CD14-positive monocyte (primary cell): Measurements from ENCODE around the gene MFNG. TPM values are rescaled to one million over a fixed set of nuclear protein-coding genes. Genes with fewer than 3 reads are reported as not detected.
A peak's percentile ranks its signal among the peaks of the same experiment; 100 is the strongest.

Experiments
- DNase-seq, 3 donors: peaks; one replicate each; pipeline ENCODE4 v3.0.0-alpha.2; 2011 to 2022
- H2AFZ ChIP-seq: 2 replicates; pipeline ENCODE4 v1.6.0; 2012; ENCODE audit warnings: mild to moderate bottlenecking, low read depth, low read length, inconsistent platforms; ENCODE audit not compliant: insufficient read depth, poor library complexity, severe bottlenecking
- H3K27ac ChIP-seq, 2 donors: 1 replicate in 1 of 2; 2 replicates in 1 of 2; pipeline ENCODE4 v1.5.1; 2012 to 2013; ENCODE audit warnings: low read length in 2 of 2, control low read depth in 1 of 2, inconsistent platforms in 1 of 2, low read depth in 1 of 2, mild to moderate bottlenecking in 1 of 2
- H3K27me3 ChIP-seq, 2 donors: one replicate each; pipeline versions ENCODE4 v1.6.0 to v1.6.1; 2011 to 2013; ENCODE audit warnings: low read length in 2 of 2; ENCODE audit not compliant: control insufficient read depth in 2 of 2, insufficient read depth in 2 of 2
- H3K36me3 ChIP-seq, 2 donors: replicated peaks in 1 of 2; 1 replicate in 1 of 2; 2 replicates in 1 of 2; pipeline versions ENCODE4 v1.5.1 to v1.6.1; 2012 to 2013; ENCODE audit warnings: low read length in 2 of 2, control low read depth in 1 of 2, inconsistent platforms in 1 of 2, mild to moderate bottlenecking in 1 of 2; ENCODE audit not compliant: insufficient read depth in 2 of 2, control insufficient read depth in 1 of 2
- H3K4me1 ChIP-seq, 2 donors: 1 replicate in 1 of 2; 2 replicates in 1 of 2; pipeline versions ENCODE4 v1.5.1 to v1.6.1; 2012 to 2013; ENCODE audit warnings: low read length in 2 of 2, control low read depth in 1 of 2, inconsistent platforms in 1 of 2, mild to moderate bottlenecking in 1 of 2, moderate library complexity in 1 of 2; ENCODE audit not compliant: insufficient read depth in 2 of 2, control insufficient read depth in 1 of 2
- H3K4me2 ChIP-seq: replicated peaks from 2 replicates; pipeline ENCODE3; 2012; ENCODE audit warnings: low read length, moderate library complexity, mild to moderate bottlenecking; ENCODE audit not compliant: poor library complexity, severe bottlenecking; ENCODE audit errors: extremely low read depth
- H3K4me3 ChIP-seq, 3 experiments: fragments of 200-600 bp in 1 of 3; sonication (generic) in 1 of 3; replicated peaks in 1 of 3; 1 replicate in 2 of 3; 2 replicates in 1 of 3; pipeline ENCODE4 v1.5.1; 2011 to 2013; ENCODE audit warnings: low read length in 3 of 3, mild to moderate bottlenecking in 3 of 3, control low read depth in 2 of 3, low read depth in 2 of 3, inconsistent platforms in 1 of 3, moderate library complexity in 1 of 3
- H3K79me2 ChIP-seq: 2 replicates; pipeline ENCODE4 v1.6.0; 2012; ENCODE audit warnings: mild to moderate bottlenecking, control low read depth, inconsistent platforms, low read length, moderate library complexity; ENCODE audit not compliant: insufficient read depth
- H3K9ac ChIP-seq: 2 replicates; pipeline ENCODE4 v1.6.0; 2017; ENCODE audit warnings: low read length, mild to moderate bottlenecking; ENCODE audit not compliant: insufficient read depth, poor library complexity, severe bottlenecking
- H3K9me3 ChIP-seq, 2 donors: replicated peaks in 1 of 2; 1 replicate in 1 of 2; 2 replicates in 1 of 2; pipeline versions ENCODE4 v1.5.1 to v1.6.1; 2012 to 2013; ENCODE audit warnings: low read length in 2 of 2, control low read depth in 1 of 2; ENCODE audit not compliant: control insufficient read depth in 1 of 2, insufficient read depth in 1 of 2
- H4K20me1 ChIP-seq: 2 replicates; pipeline ENCODE4 v1.6.0; 2012; ENCODE audit warnings: mild to moderate bottlenecking, low read length, control low read depth, moderate library complexity; ENCODE audit not compliant: insufficient read depth
- H3K27ac Mint-ChIP-seq, 7 donors: one replicate each; pipeline ENCODE4 v1.8.0; 2020; ENCODE audit warnings: mild to moderate bottlenecking in 7 of 7, mixed read lengths in 7 of 7, moderate library complexity in 6 of 7, inconsistent platforms in 2 of 7
- H3K27me3 Mint-ChIP-seq, 3 donors: one replicate each; pipeline ENCODE4 v1.8.0; 2021 to 2022; ENCODE audit warnings: low read depth in 3 of 3, mild to moderate bottlenecking in 3 of 3, mixed read lengths in 3 of 3, moderate library complexity in 3 of 3, inconsistent platforms in 1 of 3
- H3K36me3 Mint-ChIP-seq, 2 donors: one replicate each; pipeline ENCODE4 v1.8.0; 2020; ENCODE audit warnings: mixed read lengths in 2 of 2, inconsistent platforms in 1 of 2, mild to moderate bottlenecking in 1 of 2
- H3K4me1 Mint-ChIP-seq: one replicate; pipeline ENCODE4 v1.8.0; 2020; ENCODE audit warnings: mild to moderate bottlenecking, mixed read lengths
- H3K4me3 Mint-ChIP-seq, 2 donors: one replicate each; pipeline ENCODE4 v1.8.0; 2020; ENCODE audit warnings: mild to moderate bottlenecking in 2 of 2, mixed read lengths in 2 of 2, moderate library complexity in 1 of 2
- H3K9me3 Mint-ChIP-seq, 7 donors: one replicate each; pipeline ENCODE4 v1.8.0; 2020 to 2022; ENCODE audit warnings: mixed read lengths in 7 of 7, mild to moderate bottlenecking in 6 of 7, moderate library complexity in 6 of 7, inconsistent platforms in 2 of 7
- CTCF ChIP-seq: fragments of 200-600 bp; IDR thresholded peaks from one replicate; pipeline ENCODE4 v1.8.0; 2022; ENCODE audit warnings: antibody characterized with exemption, mild to moderate bottlenecking
- WGBS: methylation state at CpG from one replicate; pipeline ENCODE4 v1.1.5; 2013; ENCODE audit warnings: missing lambda C conversion rate; ENCODE audit not compliant: insufficient coverage; 5-methylcytosine and 5-hydroxymethylcytosine counted together
- intact Hi-C, 2 donors: fragments of 100-400 bp; cut with micrococcal nuclease; formaldehyde crosslinking; loops; one replicate each; pipeline versions ENCODE4 v1.15.0 to v1.15.1; 2023
- polyA plus RNA-seq, 3 donors: library from polyadenylated mRNA; depleted of rRNA in 1 of 3; unstranded in 2 of 3; stranded (reverse) in 1 of 3; fragments of 300-500 nt in 2 of 3; fragments of >200 nt in 1 of 3; fragmentation: Illumina TruSeq in 2 of 3; gene quantifications; 1 replicate in 2 of 3; 2 replicates in 1 of 3; pipeline ENCODE4 v1.2.3, GENCODE V29; 2012 to 2021

MFNG gene
- polyA plus RNA-seq, 3 donors = 84.1 to 196 (median 181) TPM

- intact Hi-C loops = no loop called here
- peaks cover 19 to 27% of the 10 kb centered on the region in 2 donors for H3K36me3 ChIP-seq
- peaks cover 46% of the 10 kb centered on the region for H4K20me1 ChIP-seq
- peaks cover 24 to 30% of the 10 kb centered on the region in 2 donors for H3K36me3 Mint-ChIP-seq
- H2AFZ ChIP-seq = no peak overlapping the region
- H3K27ac ChIP-seq = no peak overlapping the region
- no peak overlapping the region for H3K4me3 Mint-ChIP-seq
- H3K4me3 ChIP-seq = no peak overlapping the region
- no peak for TF ChIP-seq CTCF
- peak overlapping the region in 1 of 7 donors; percentile 52 for H3K27ac Mint-ChIP-seq
- no peaks in the 10 kb centered on the region for H3K9me3 ChIP-seq
- no peaks in the 10 kb centered on the region for H3K79me2 ChIP-seq
- H3K9ac ChIP-seq = no peak overlapping the region
- H3K4me2 ChIP-seq = no peak overlapping the region
- no peak for DNase-seq
- H3K4me1 Mint-ChIP-seq = no peaks in the 10 kb centered on the region
- H3K9me3 Mint-ChIP-seq = no peaks in the 10 kb centered on the region
- WGBS = no CpG with 5 or more reads among the region's 5 CpGs
- no peaks in the 10 kb centered on the region for H3K27me3 ChIP-seq
- no peaks in the 10 kb centered on the region for H3K27me3 Mint-ChIP-seq
- H3K4me1 ChIP-seq = no peaks in the 10 kb centered on the region
Observed at GRCh38 chr22:37462983-37463382, 23.2 kb downstream of the MFNG start.

- Histone ChIP-seq H3K4me1 (no peaks in the 10 kb centered on the region), H4K20me1 (peaks cover 41% of the 10 kb centered on the region), H3K9me3 (no peaks in the 10 kb centered on the region), H3K79me2 (no peaks in the 10 kb centered on the region), H3K9ac (no peak overlapping the region), H3K27ac (no peak overlapping the region), H3K4me2 (no peak overlapping the region), H3K27me3 (no peaks in the 10 kb centered on the region), H3K4me3 (no peak overlapping the region), H2AFZ (no peak overlapping the region), H3K36me3 (peaks cover 14 to 22% of the 10 kb centered on the region in 2 donors)
- H3K4me3 Mint-ChIP-seq = no peak overlapping the region
- peaks cover 0 to 3% (median 0%) of the 10 kb centered on the region in 3 donors for H3K27me3 Mint-ChIP-seq
- DNase-seq = no peak
- peaks cover 20 to 25% of the 10 kb centered on the region in 2 donors for H3K36me3 Mint-ChIP-seq
- no peaks in the 10 kb centered on the region for H3K4me1 Mint-ChIP-seq
- H3K9me3 Mint-ChIP-seq = no peaks in the 10 kb centered on the region
- intact Hi-C loops = no loop called here
- WGBS = 90% methylated on average over 4 of the region's 5 CpGs
- TF ChIP-seq CTCF = no peak
- no peak overlapping the region for H3K27ac Mint-ChIP-seq
Observed at GRCh38 chr22:37462436-37462835, 23.7 kb downstream of the MFNG start.
